Measurements from ENCODE around the gene AFDN. TPM values are rescaled to one million over a fixed set of nuclear protein-coding genes. Genes with fewer than 3 reads are reported as not detected.

The AFDN gene
- total RNA-seq, 2 donors from 2014 or later: 214 to 239 TPM

- no peaks in the 10 kb centered on the region for H3K9me3 Mint-ChIP-seq
Measured at GRCh38 chr6:167944130-167944529, 117.4 kb downstream of the AFDN start.

DNA sequence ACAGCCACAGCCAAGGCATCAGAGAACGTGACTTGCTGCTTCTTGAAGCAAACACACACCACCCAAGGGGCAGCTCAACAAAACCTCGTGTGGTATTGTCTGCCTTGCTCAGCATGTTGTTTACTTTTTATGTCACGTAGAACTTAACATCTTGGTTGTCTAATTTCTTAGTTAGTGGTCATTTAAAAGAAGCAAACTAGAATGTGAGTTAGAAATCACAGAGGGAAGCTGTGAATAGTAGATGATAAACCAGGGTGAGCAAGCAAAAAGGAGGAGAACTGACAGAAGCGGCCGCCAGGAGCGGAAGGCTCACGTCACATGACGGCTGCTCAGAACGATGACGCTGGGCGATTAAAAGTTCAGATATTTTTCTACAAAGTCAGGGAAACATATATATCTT is 119.3 kb downstream of the AFDN start:
- Mint-ChIP-seq H3K9me3 (no peaks in the 10 kb centered on the region), H3K4me3 (no peak overlapping the region), H3K27me3 (ENCODE audit: insufficient read depth) (no peaks in the 10 kb centered on the region), H3K36me3 (ENCODE audit: low read depth) (peaks cover 63% of the 10 kb centered on the region), H3K27ac (peak overlapping the region; percentile 24), H3K4me1 (no peaks in the 10 kb centered on the region)
- Histone ChIP-seq H3K27me3 (ENCODE audit: control insufficient read depth, insufficient read depth, low read length, poor library complexity, severe bottlenecking) (no peaks in the 10 kb centered on the region), H3K27ac (ENCODE audit: low read depth, low read length) (no peak overlapping the region), H3K4me1 (ENCODE audit: control insufficient read depth, insufficient read depth, low read length) (no peaks in the 10 kb centered on the region), H3K36me3 (ENCODE audit: control insufficient read depth, insufficient read depth, low read length) (peaks cover 87% of the 10 kb centered on the region), H3K9me3 (ENCODE audit: control insufficient read depth, low read length) (no peaks in the 10 kb centered on the region), H3K9ac (ENCODE audit: extremely low read depth, low read length, poor library complexity, severe bottlenecking) (no peak overlapping the region), H3K4me3 (ENCODE audit: low read length) (no peak overlapping the region)
- no peak for DNase-seq
- 81 to 95% methylated on average over 3 to 10 of the region's 11 CpGs for WGBS, 2 experiments (ENCODE audit: insufficient coverage in 1 of 2, insufficient read length in 1 of 2)
- no peak for TF ChIP-seq CTCF (conservative IDR thresholded peaks at IDR 0.05)

More at GRCh38 chr6:167944130-167944529, 117.4 kb downstream of the AFDN start:
- Histone ChIP-seq H3K27ac (ENCODE audit: low read depth, low read length) (no peak overlapping the region), H3K4me1 (ENCODE audit: control insufficient read depth, insufficient read depth, low read length) (no peaks in the 10 kb centered on the region), H3K9ac (ENCODE audit: extremely low read depth, low read length, poor library complexity, severe bottlenecking) (no peak overlapping the region), H3K36me3 (ENCODE audit: control insufficient read depth, insufficient read depth, low read length) (peaks cover 74% of the 10 kb centered on the region), H3K9me3 (ENCODE audit: control insufficient read depth, low read length) (no peaks in the 10 kb centered on the region), H3K27me3 (ENCODE audit: control insufficient read depth, insufficient read depth, low read length, poor library complexity, severe bottlenecking) (no peaks in the 10 kb centered on the region), H3K4me3 (ENCODE audit: low read length) (no peak overlapping the region)
- Mint-ChIP-seq H3K36me3 (ENCODE audit: low read depth) (peaks cover 51% of the 10 kb centered on the region), H3K4me1 (no peaks in the 10 kb centered on the region), H3K4me3 (no peak overlapping the region), H3K27me3 (ENCODE audit: insufficient read depth) (no peaks in the 10 kb centered on the region), H3K27ac (no peak overlapping the region)
- TF ChIP-seq CTCF (conservative IDR thresholded peaks at IDR 0.05): no peak
- DNase-seq: no peak
- 92 to 96% methylated on average over 2 to 4 of the region's 4 CpGs for WGBS, 2 experiments (ENCODE audit: insufficient coverage in 1 of 2, insufficient read length in 1 of 2)

GRCh38 chr6:167946604-167947003 is 119.9 kb downstream of the AFDN start:
- TF ChIP-seq CTCF (conservative IDR thresholded peaks at IDR 0.05): no peak
- DNase-seq: no peak
- 96 to 97% methylated on average over 5 of the region's 5 CpGs for WGBS, 2 experiments (ENCODE audit: insufficient coverage in 1 of 2, insufficient read length in 1 of 2)
- Histone ChIP-seq H3K9me3 (ENCODE audit: control insufficient read depth, low read length) (no peaks in the 10 kb centered on the region), H3K36me3 (ENCODE audit: control insufficient read depth, insufficient read depth, low read length) (peaks cover 91% of the 10 kb centered on the region), H3K27ac (ENCODE audit: low read depth, low read length) (no peak overlapping the region), H3K4me1 (ENCODE audit: control insufficient read depth, insufficient read depth, low read length) (no peaks in the 10 kb centered on the region), H3K27me3 (ENCODE audit: control insufficient read depth, insufficient read depth, low read length, poor library complexity, severe bottlenecking) (no peaks in the 10 kb centered on the region), H3K4me3 (ENCODE audit: low read length) (no peak overlapping the region), H3K9ac (ENCODE audit: extremely low read depth, low read length, poor library complexity, severe bottlenecking) (no peak overlapping the region)
- Mint-ChIP-seq H3K27ac (no peak overlapping the region), H3K27me3 (ENCODE audit: insufficient read depth) (no peaks in the 10 kb centered on the region), H3K4me3 (no peak overlapping the region), H3K36me3 (ENCODE audit: low read depth) (peaks cover 69% of the 10 kb centered on the region), H3K4me1 (no peaks in the 10 kb centered on the region), H3K9me3 (no peaks in the 10 kb centered on the region)

Data from endodermal cell (in vitro differentiated cells).